Kidney (tissue), 14 donors: ENCODE measurements around the gene MYO9A. TPM values are rescaled to one million over a fixed set of nuclear protein-coding genes. Genes with fewer than 3 reads are reported as not detected.

Source experiments
- DNase-seq, 5 donors: peaks; one replicate each; pipeline ENCODE4 v3.0.0-alpha.2; 2013 to 2020
- FAIRE-seq: peaks from 2 replicates; lab custom pipeline; 2012; peaks lifted over from hg19 to GRCh38; lab: Jason Lieb, UNC
- H3K27ac ChIP-seq, 2 donors: one replicate each; pipeline ENCODE4 v1.7.0; 2013; ENCODE audit warnings: low read depth in 2 of 2, low read length in 2 of 2, inconsistent platforms in 1 of 2
- H3K27me3 ChIP-seq: one replicate; pipeline ENCODE4 v1.7.1; 2013; ENCODE audit warnings: low read length, inconsistent platforms; ENCODE audit not compliant: control insufficient read depth, insufficient read depth
- H3K36me3 ChIP-seq, 3 donors: one replicate each; pipeline versions ENCODE4 v1.7.0 to v1.7.1; 2013; ENCODE audit warnings: low read length in 3 of 3, control low read depth in 1 of 3, inconsistent platforms in 1 of 3; ENCODE audit not compliant: insufficient read depth in 3 of 3, control insufficient read depth in 2 of 3
- H3K4me1 ChIP-seq, 3 donors: one replicate each; pipeline versions ENCODE4 v1.7.0 to v1.7.1; 2013; ENCODE audit warnings: low read length in 3 of 3, inconsistent platforms in 1 of 3, low read depth in 1 of 3; ENCODE audit not compliant: control insufficient read depth in 2 of 3, insufficient read depth in 2 of 3
- H3K4me3 ChIP-seq, 3 donors: one replicate each; pipeline versions ENCODE4 v1.7.0 to v1.8.1; 2013; ENCODE audit warnings: low read length in 3 of 3, control low read depth in 1 of 3, inconsistent platforms in 1 of 3
- H3K9ac ChIP-seq, 3 donors: one replicate each; pipeline versions ENCODE4 v1.7.0 to v1.7.1; 2013; ENCODE audit warnings: low read length in 3 of 3, control low read depth in 1 of 3, inconsistent platforms in 1 of 3
- H3K9me3 ChIP-seq, 3 donors: one replicate each; pipeline versions ENCODE4 v1.7.0 to v1.7.1; 2013; ENCODE audit warnings: low read length in 3 of 3, control low read depth in 1 of 3, inconsistent platforms in 1 of 3; ENCODE audit not compliant: control insufficient read depth in 2 of 3, insufficient read depth in 1 of 3
- intact Hi-C: fragments of 100-400 bp; cut with DNase I; formaldehyde crosslinking; loops from one replicate; pipeline ENCODE4 v1.11.1; 2022
- polyA plus RNA-seq: library from polyadenylated mRNA; stranded (reverse); fragments of 350-450 nt; fragmentation: Illumina TruSeq; extraction: RNeasy Lipid Tissue Mini Kit (QIAGEN cat#74804); gene quantifications from one replicate; pipeline ENCODE4 v1.2.3, GENCODE V29; 2014; ENCODE audit warnings: low read depth, low replicate concordance; ENCODE audit not compliant: insufficient read depth
- total RNA-seq: library from RNA; stranded (reverse); fragmentation: NEBNext Ultra II Directional; extraction: Animal tissue kit (Norgen Biotek cat#: 25700); gene quantifications from one replicate; pipeline ENCODE4 v1.2.1, GENCODE V29; 2021
- TF ChIP-seq, protein P1 (sequence below): IDR thresholded peaks from 3 replicates; pipeline ENCODE4 v1.5.1; 2012; ENCODE audit warnings: mild to moderate bottlenecking, moderate library complexity, borderline replicate concordance; ENCODE audit not compliant: insufficient read depth; ENCODE audit errors: extremely low read depth
- donor health status: control.
- donor health status: control.
- donor health status: control.
- donor health status: control.
- donor health status: control.
- donor health status: DM: yes; HTN: yes; CAD: no.
- donor health status: Normal renal cell carcinoma (clear cell type).

MYO9A gene
- total and polyA plus RNA-seq, 2 donors from 2014 or later, result 5.5 to 132 TPM

DNA sequence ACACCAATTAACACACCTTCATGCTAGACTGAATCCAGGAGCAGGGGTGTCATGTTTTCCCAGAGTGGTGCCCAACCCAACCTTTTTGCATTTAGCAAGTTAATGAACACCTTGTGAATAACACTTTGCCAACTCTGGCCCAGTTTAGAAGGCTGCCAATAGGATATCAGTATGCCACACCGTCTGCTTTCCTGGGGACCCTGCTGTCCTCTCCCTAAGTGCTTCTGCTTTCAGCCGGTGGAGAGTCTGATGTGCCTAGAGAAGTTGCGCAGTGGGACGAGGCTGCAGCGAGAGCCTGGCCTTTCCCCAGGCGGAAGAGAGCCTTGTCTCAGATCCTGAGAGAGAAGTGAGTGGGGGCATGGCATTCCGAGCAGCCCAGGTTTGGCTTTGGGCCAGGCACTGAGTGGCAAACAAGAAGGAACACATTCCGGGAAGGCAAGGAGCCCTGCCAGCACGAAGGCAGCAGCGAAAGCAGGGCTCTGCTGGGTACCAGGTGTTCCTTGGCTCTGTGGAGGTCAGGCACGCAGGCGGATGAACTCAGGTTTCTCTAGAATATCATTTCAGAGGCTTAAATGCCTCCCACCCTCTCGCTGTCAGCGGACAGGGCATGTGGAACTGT lies 37.2 kb upstream of the MYO9A start:
- no peak for FAIRE-seq
- H3K27me3 ChIP-seq, result no peaks in the 10 kb centered on the region
- H3K9me3 ChIP-seq, result no peaks in the 10 kb centered on the region
- H3K9ac ChIP-seq, result peak overlapping the region; percentile 65 to 78 (median 69)
- TF ChIP-seq, protein P1, sequence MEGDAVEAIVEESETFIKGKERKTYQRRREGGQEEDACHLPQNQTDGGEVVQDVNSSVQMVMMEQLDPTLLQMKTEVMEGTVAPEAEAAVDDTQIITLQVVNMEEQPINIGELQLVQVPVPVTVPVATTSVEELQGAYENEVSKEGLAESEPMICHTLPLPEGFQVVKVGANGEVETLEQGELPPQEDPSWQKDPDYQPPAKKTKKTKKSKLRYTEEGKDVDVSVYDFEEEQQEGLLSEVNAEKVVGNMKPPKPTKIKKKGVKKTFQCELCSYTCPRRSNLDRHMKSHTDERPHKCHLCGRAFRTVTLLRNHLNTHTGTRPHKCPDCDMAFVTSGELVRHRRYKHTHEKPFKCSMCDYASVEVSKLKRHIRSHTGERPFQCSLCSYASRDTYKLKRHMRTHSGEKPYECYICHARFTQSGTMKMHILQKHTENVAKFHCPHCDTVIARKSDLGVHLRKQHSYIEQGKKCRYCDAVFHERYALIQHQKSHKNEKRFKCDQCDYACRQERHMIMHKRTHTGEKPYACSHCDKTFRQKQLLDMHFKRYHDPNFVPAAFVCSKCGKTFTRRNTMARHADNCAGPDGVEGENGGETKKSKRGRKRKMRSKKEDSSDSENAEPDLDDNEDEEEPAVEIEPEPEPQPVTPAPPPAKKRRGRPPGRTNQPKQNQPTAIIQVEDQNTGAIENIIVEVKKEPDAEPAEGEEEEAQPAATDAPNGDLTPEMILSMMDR, result no peak
- DNase-seq, result peak; percentile 88 to 97 (median 93)
- intact Hi-C loops, result no loop called here
- H3K4me1 ChIP-seq, result peaks cover 2 to 22% (median 17%) of the 10 kb centered on the region in 3 donors
- peak overlapping the region; percentile 67 to 91 (median 73) for H3K4me3 ChIP-seq
- H3K36me3 ChIP-seq, result no peaks in the 10 kb centered on the region
- H3K27ac ChIP-seq, result peak overlapping the region; percentile 94 to 97

DNA sequence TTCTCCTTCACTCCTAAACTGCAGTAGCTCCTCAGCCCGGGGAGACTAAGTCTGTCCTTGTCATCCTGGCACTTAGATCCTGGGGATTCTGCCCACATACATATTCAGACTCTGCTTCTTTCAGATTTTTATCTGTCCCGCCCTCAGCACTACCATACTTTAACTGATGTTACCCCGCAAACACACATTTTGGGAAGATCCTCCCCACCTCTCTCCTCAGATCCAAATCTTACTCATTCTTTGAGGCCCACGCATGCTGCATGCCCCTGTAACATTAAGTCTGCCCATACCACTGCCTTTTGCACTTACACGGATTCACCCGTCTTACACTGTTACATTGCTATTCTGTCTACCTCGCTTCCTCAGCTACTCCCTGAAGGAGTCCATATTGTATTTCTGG lies 36.4 kb upstream of the MYO9A start:
- Histone ChIP-seq H3K36me3 (no peaks in the 10 kb centered on the region), H3K4me1 (peaks cover 2 to 22% (median 17%) of the 10 kb centered on the region in 3 donors), H3K27me3 (no peaks in the 10 kb centered on the region), H3K27ac (peak overlapping the region; percentile 68 to 71), H3K4me3 (peak overlapping the region in 1 of 3 donors; percentile 67), H3K9me3 (no peaks in the 10 kb centered on the region), H3K9ac (peak overlapping the region in 1 of 3 donors; percentile 65)
- intact Hi-C loops, result no loop called here
- FAIRE-seq, result no peak
- no peak for DNase-seq
- TF ChIP-seq, protein P1, result no peak

GRCh38 chr15:72153269-72154000 lies 35.5 kb upstream of the MYO9A start:
- intact Hi-C loops, result no loop called here

More at GRCh38 chr15:72153269-72154000, 35.5 kb upstream of the MYO9A start:
- Histone ChIP-seq H3K27me3 (no peaks in the 10 kb centered on the region), H3K9ac (no peak overlapping the region), H3K9me3 (no peaks in the 10 kb centered on the region), H3K4me1 (peaks cover 2 to 22% (median 17%) of the 10 kb centered on the region in 3 donors), H3K4me3 (no peak overlapping the region), H3K36me3 (no peaks in the 10 kb centered on the region), H3K27ac (peak overlapping the region in 1 of 2 donors; percentile 18)
- DNase-seq, result no peak
- FAIRE-seq, result no peak
- TF ChIP-seq, protein P1, result no peak
